HEK293 (cell line): ENCODE results near the gene PDZD2.
A peak's percentile ranks its signal among the peaks of the same experiment; 100 is the strongest.

Experiments
- CTCF ChIA-PET: fragments of 350-600 bp; formaldehyde crosslinking; extraction: SDS; loops from one replicate; lab custom pipeline; 2021; ENCODE audit warnings: antibody characterized with exemption; lab: Yijun Ruan, JAX
- POLR2A ChIA-PET: fragments of 300-600 bp; formaldehyde crosslinking; extraction: SDS; loops from one replicate; lab custom pipeline; 2020; ENCODE audit warnings: antibody characterized with exemption, inconsistent platforms; lab: Yijun Ruan, JAX
- H3K27ac ChIP-seq: fragments of 200-500 bp; sonication (Bioruptor generic); 2 replicates; pipeline ENCODE4 v1.5.1; 2014; ENCODE audit warnings: low read depth, low read length, control low read depth, inconsistent platforms; ENCODE audit errors: extremely low read depth
- H3K36me3 ChIP-seq, 2 experiments: fragments of 200-500 bp in 1 of 2; sonication (Bioruptor generic) in 1 of 2; 1 replicate in 1 of 2; 2 replicates in 1 of 2; pipeline ENCODE4 v1.5.1; 2014 to 2017; ENCODE audit warnings: inconsistent platforms in 2 of 2, low read length in 2 of 2; ENCODE audit not compliant: control insufficient read depth in 2 of 2, insufficient read depth in 1 of 2
- H3K4me1 ChIP-seq: fragments of 200-500 bp; sonication (Bioruptor generic); 2 replicates; pipeline ENCODE4 v1.5.1; 2014; ENCODE audit warnings: mild to moderate bottlenecking, low read length, inconsistent platforms; ENCODE audit not compliant: control insufficient read depth, insufficient read depth
- H3K4me3 ChIP-seq: 2 replicates; pipeline ENCODE4 v1.5.1; 2011; ENCODE audit warnings: low read depth, mild to moderate bottlenecking, control low read depth, low read length, moderate library complexity
- H3K9me3 ChIP-seq: fragments of 200-500 bp; sonication (Bioruptor generic); 2 replicates; pipeline ENCODE4 v1.5.1; 2014; ENCODE audit warnings: low read depth, low read length, inconsistent platforms; ENCODE audit not compliant: control insufficient read depth, insufficient read depth
- BCL11B ChIP-seq: fragments of 450-650 bp; formaldehyde crosslinking; IDR thresholded peaks from 2 replicates; pipeline ENCODE4 v1.5.1; 2016; ENCODE audit warnings: low read depth, missing biosample characterization, missing genetic modification characterization
- FEZF1 ChIP-seq: fragments of 450-650 bp; formaldehyde crosslinking; IDR thresholded peaks from 2 replicates; pipeline ENCODE4 v1.5.1; 2016; ENCODE audit warnings: missing biosample characterization, missing genetic modification characterization
- GLI2 ChIP-seq: fragments of 450-650 bp; formaldehyde crosslinking; IDR thresholded peaks from 2 replicates; pipeline ENCODE4; 2017; ENCODE audit warnings: missing biosample characterization, missing genetic modification characterization, low read depth, borderline replicate concordance
- GLIS1 ChIP-seq: fragments of 450-650 bp; formaldehyde crosslinking; IDR thresholded peaks from 2 replicates; pipeline ENCODE4 v1.5.1; 2016; ENCODE audit warnings: missing biosample characterization, missing genetic modification characterization
- HOXC10 ChIP-seq: sonication (generic); formaldehyde crosslinking; IDR thresholded peaks from 2 replicates; pipeline ENCODE4 v1.8.1; 2023; ENCODE audit warnings: mild to moderate bottlenecking, missing genetic modification reagents
- KLF1 ChIP-seq: fragments of 450-650 bp; formaldehyde crosslinking; IDR thresholded peaks from 2 replicates; pipeline ENCODE4 v1.5.1; 2016; ENCODE audit warnings: missing biosample characterization, missing genetic modification characterization
- SCRT2 ChIP-seq: fragments of 450-650 bp; formaldehyde crosslinking; IDR thresholded peaks from 2 replicates; pipeline ENCODE4 v1.5.1; 2016; ENCODE audit warnings: missing biosample characterization, missing genetic modification characterization
- ZBTB17 ChIP-seq: fragments of 450-650 bp; formaldehyde crosslinking; IDR thresholded peaks from 2 replicates; pipeline ENCODE4 v1.5.1; 2016; ENCODE audit warnings: missing biosample characterization, missing genetic modification characterization
- ZFP69B ChIP-seq: fragments of 450-650 bp; formaldehyde crosslinking; IDR thresholded peaks from 2 replicates; pipeline ENCODE4 v1.5.1; 2016; ENCODE audit warnings: missing biosample characterization, missing genetic modification characterization
- ZNF114 ChIP-seq: fragments of 450-650 bp; formaldehyde crosslinking; IDR thresholded peaks from 2 replicates; pipeline ENCODE4 v1.5.0; 2017; ENCODE audit warnings: missing biosample characterization, missing genetic modification characterization
- ZNF2 ChIP-seq: fragments of 450-650 bp; formaldehyde crosslinking; IDR thresholded peaks from 2 replicates; pipeline ENCODE4 v1.5.1; 2016; ENCODE audit warnings: missing biosample characterization, missing genetic modification characterization
- ZNF214 ChIP-seq: fragments of 450-650 bp; formaldehyde crosslinking; IDR thresholded peaks from 2 replicates; pipeline ENCODE4 v1.5.1; 2017; ENCODE audit warnings: missing biosample characterization, mild to moderate bottlenecking, missing genetic modification characterization, borderline replicate concordance
- ZNF24 ChIP-seq: fragments of 450-650 bp; formaldehyde crosslinking; IDR thresholded peaks from 2 replicates; pipeline ENCODE4 v1.5.1; 2016; ENCODE audit warnings: missing biosample characterization, missing genetic modification characterization
- ZNF26 ChIP-seq: fragments of 450-650 bp; formaldehyde crosslinking; IDR thresholded peaks from 2 replicates; pipeline ENCODE4 v1.5.1; 2016; ENCODE audit warnings: missing biosample characterization, missing genetic modification characterization
- ZNF302 ChIP-seq: fragments of 450-650 bp; formaldehyde crosslinking; IDR thresholded peaks from 2 replicates; pipeline ENCODE4 v1.5.1; 2016; ENCODE audit warnings: missing biosample characterization, missing genetic modification characterization, low read depth
- ZNF391 ChIP-seq: fragments of 450-650 bp; formaldehyde crosslinking; IDR thresholded peaks from 2 replicates; pipeline ENCODE4 v1.5.1; 2016; ENCODE audit warnings: low read depth, missing biosample characterization, missing genetic modification characterization, borderline replicate concordance
- ZNF48 ChIP-seq: fragments of 450-650 bp; formaldehyde crosslinking; IDR thresholded peaks from 2 replicates; pipeline ENCODE4 v1.5.1; 2016; ENCODE audit warnings: missing biosample characterization, missing genetic modification characterization
- ZNF660 ChIP-seq: fragments of 450-650 bp; IDR thresholded peaks from 2 replicates; pipeline ENCODE4 v1.5.1; 2018; ENCODE audit warnings: missing biosample characterization, mild to moderate bottlenecking, missing genetic modification characterization
- ZNF704 ChIP-seq: fragments of 450-650 bp; formaldehyde crosslinking; IDR thresholded peaks from 2 replicates; pipeline ENCODE4 v1.5.1; 2016; ENCODE audit warnings: missing biosample characterization, missing genetic modification characterization
- ZNF747 ChIP-seq: fragments of 450-650 bp; formaldehyde crosslinking; IDR thresholded peaks from 2 replicates; pipeline ENCODE4 v1.5.1; 2016; ENCODE audit warnings: missing biosample characterization, missing genetic modification characterization
- ZNF776 ChIP-seq: fragments of 450-650 bp; formaldehyde crosslinking; IDR thresholded peaks from 2 replicates; pipeline ENCODE4 v1.5.0; 2017; ENCODE audit warnings: missing biosample characterization, missing genetic modification characterization, borderline replicate concordance
- ZSCAN18 ChIP-seq: fragments of 450-650 bp; formaldehyde crosslinking; IDR thresholded peaks from 2 replicates; pipeline ENCODE4 v1.5.1; 2016; ENCODE audit warnings: missing biosample characterization, missing genetic modification characterization
- ZXDB ChIP-seq: fragments of 450-650 bp; formaldehyde crosslinking; IDR thresholded peaks from 2 replicates; pipeline ENCODE4 v1.5.1; 2016; ENCODE audit warnings: missing biosample characterization, missing genetic modification characterization
- TF ChIP-seq, protein P1 (sequence below): fragments of 450-650 bp; formaldehyde crosslinking; IDR thresholded peaks from 2 replicates; pipeline ENCODE4 v1.5.1; 2016; ENCODE audit warnings: missing biosample characterization, missing genetic modification characterization, borderline replicate concordance
- TF ChIP-seq, protein P2 (sequence below): fragments of 450-650 bp; formaldehyde crosslinking; IDR thresholded peaks from 2 replicates; pipeline ENCODE4 v1.5.0; 2017; ENCODE audit warnings: missing biosample characterization, missing genetic modification characterization, borderline replicate concordance
- TF ChIP-seq, protein P3 (sequence below): fragments of 450-650 bp; formaldehyde crosslinking; IDR thresholded peaks from 2 replicates; pipeline ENCODE4 v1.5.1; 2017; ENCODE audit warnings: missing biosample characterization, missing genetic modification characterization

Gene PDZD2

GRCh38 chr5:31948006-31948405, 309.1 kb downstream of the PDZD2 start:
- Histone ChIP-seq H3K36me3 (no peaks in the 10 kb centered on the region), H3K4me1 (no peaks in the 10 kb centered on the region), H3K4me3 (no peak overlapping the region), H3K9me3 (no peaks in the 10 kb centered on the region), H3K27ac (no peak overlapping the region)
- CTCF ChIA-PET = interaction anchor here (0.6 to 1.2 kb wide), 2 partner anchors 129 to 139 kb away, joined by 3 read pairs; no protein-coding TSS in a partner anchor
- peak; percentile 36; the same call in 1 of the 2 replicates for TF ChIP-seq FEZF1 (tag by site-specific recombination)
- TF ChIP-seq ZXDB = no peak
- no peak for TF ChIP-seq SCRT2
- TF ChIP-seq ZSCAN18 (tag by site-specific recombination) = no peak
- POLR2A ChIA-PET = no interaction called here

DNA sequence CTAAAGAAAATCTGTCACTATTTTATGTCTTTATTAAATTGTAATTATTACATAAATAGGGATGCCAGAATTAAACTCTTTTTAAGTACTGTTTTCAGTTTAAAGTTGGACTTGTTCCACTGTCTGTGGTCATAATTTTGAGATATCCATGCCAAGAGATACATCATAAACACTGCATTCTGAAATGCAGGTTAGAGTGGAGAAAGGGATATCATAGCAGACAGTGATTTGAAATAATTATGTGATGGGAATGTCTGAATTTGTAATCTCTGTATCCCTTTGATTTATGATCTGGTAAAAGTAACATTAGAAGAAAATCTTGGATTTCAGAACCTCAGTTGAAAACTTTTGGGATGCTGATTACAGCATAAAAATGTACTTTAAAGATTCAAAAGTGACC, 313.1 kb downstream of the PDZD2 start:
- POLR2A ChIA-PET = no interaction called here

DNA sequence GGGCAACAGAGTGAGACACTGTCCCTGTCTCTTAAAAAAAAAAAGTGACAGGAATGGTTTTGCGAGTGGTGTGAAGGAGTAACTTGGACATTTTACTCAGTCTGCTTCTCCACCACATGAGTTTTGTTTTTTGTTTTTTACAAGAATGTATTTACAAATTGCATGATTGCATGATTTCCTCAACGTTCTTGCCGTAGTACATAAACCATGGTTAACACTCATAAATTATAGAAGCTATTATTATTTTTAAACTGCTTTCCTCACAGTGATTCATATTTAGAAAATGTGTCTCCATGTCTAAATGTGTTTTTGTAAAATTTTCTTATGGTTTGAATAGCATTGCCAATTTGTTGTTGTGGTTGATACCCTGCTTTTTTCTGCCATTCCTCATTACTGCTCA, 315.2 kb downstream of the PDZD2 start:
- Histone ChIP-seq H3K4me1 (no peaks in the 10 kb centered on the region; the same call in 1 of the 2 replicates), H3K4me3 (no peak overlapping the region), H3K9me3 (no peaks in the 10 kb centered on the region), H3K27ac (no peak overlapping the region), H3K36me3 (no peaks in the 10 kb centered on the region)
- ChIA-PET POLR2A (no interaction called here), CTCF (interaction anchor here (0.6 to 0.7 kb wide), 2 partner anchors 125 to 453 kb away, joined by 3 read pairs; no protein-coding TSS in a partner anchor)
- TF ChIP-seq ZNF302 (tag by site-specific recombination) (no peak), ZNF24 (tag by site-specific recombination) (no peak), ZNF26 (tag by site-specific recombination) (no peak), KLF1 (tag by site-specific recombination) (no peak), ZNF2 (tag by site-specific recombination) (no peak), ZBTB17 (tag by site-specific recombination) (no peak), ZNF114 (tag by site-specific recombination) (no peak)
- TF ChIP-seq, protein P1, sequence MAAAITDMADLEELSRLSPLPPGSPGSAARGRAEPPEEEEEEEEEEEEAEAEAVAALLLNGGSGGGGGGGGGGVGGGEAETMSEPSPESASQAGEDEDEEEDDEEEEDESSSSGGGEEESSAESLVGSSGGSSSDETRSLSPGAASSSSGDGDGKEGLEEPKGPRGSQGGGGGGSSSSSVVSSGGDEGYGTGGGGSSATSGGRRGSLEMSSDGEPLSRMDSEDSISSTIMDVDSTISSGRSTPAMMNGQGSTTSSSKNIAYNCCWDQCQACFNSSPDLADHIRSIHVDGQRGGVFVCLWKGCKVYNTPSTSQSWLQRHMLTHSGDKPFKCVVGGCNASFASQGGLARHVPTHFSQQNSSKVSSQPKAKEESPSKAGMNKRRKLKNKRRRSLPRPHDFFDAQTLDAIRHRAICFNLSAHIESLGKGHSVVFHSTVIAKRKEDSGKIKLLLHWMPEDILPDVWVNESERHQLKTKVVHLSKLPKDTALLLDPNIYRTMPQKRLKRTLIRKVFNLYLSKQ = no peak

More for the DNA sequence above, 313.1 kb downstream of the PDZD2 start:
- Histone ChIP-seq H3K36me3 (no peaks in the 10 kb centered on the region), H3K4me1 (no peaks in the 10 kb centered on the region; the same call in 1 of the 2 replicates), H3K4me3 (no peak overlapping the region), H3K27ac (no peak overlapping the region)
- CTCF ChIA-PET = interaction anchor here (0.5 kb wide), 1 partner anchor 13 kb away, joined by 5 read pairs; no protein-coding TSS in a partner anchor
- TF ChIP-seq, protein P2, sequence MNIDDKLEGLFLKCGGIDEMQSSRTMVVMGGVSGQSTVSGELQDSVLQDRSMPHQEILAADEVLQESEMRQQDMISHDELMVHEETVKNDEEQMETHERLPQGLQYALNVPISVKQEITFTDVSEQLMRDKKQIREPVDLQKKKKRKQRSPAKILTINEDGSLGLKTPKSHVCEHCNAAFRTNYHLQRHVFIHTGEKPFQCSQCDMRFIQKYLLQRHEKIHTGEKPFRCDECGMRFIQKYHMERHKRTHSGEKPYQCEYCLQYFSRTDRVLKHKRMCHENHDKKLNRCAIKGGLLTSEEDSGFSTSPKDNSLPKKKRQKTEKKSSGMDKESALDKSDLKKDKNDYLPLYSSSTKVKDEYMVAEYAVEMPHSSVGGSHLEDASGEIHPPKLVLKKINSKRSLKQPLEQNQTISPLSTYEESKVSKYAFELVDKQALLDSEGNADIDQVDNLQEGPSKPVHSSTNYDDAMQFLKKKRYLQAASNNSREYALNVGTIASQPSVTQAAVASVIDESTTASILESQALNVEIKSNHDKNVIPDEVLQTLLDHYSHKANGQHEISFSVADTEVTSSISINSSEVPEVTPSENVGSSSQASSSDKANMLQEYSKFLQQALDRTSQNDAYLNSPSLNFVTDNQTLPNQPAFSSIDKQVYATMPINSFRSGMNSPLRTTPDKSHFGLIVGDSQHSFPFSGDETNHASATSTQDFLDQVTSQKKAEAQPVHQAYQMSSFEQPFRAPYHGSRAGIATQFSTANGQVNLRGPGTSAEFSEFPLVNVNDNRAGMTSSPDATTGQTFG (tag by site-specific recombination) = no peak
- TF ChIP-seq GLI2 (tag by site-specific recombination) (no peak), ZNF660 (tag by site-specific recombination) (no peak), ZNF747 (no peak), ZNF776 (no peak), GLIS1 (tag by site-specific recombination) (no peak), ZFP69B (tag by site-specific recombination) (no peak), BCL11B (tag by site-specific recombination) (no peak), ZNF214 (tag by site-specific recombination) (no peak), ZNF48 (tag by site-specific recombination) (no peak), HOXC10 (CRISPR knock-in tag) (no peak), ZNF391 (tag by site-specific recombination) (no peak), ZNF704 (no peak)
- TF ChIP-seq, protein P3, sequence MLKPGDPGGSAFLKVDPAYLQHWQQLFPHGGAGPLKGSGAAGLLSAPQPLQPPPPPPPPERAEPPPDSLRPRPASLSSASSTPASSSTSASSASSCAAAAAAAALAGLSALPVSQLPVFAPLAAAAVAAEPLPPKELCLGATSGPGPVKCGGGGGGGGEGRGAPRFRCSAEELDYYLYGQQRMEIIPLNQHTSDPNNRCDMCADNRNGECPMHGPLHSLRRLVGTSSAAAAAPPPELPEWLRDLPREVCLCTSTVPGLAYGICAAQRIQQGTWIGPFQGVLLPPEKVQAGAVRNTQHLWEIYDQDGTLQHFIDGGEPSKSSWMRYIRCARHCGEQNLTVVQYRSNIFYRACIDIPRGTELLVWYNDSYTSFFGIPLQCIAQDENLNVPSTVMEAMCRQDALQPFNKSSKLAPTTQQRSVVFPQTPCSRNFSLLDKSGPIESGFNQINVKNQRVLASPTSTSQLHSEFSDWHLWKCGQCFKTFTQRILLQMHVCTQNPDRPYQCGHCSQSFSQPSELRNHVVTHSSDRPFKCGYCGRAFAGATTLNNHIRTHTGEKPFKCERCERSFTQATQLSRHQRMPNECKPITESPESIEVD (tag by site-specific recombination) = no peak
- TF ChIP-seq, all 188 proteins: peak for 0
- H3K9me3 ChIP-seq = no peaks in the 10 kb centered on the region
